CD4-positive, alpha-beta memory T cell (primary cell): Measurements from ENCODE around the gene RSPRY1. TPM values are rescaled to one million over a fixed set of nuclear protein-coding genes. Genes with fewer than 3 reads are reported as not detected.
A peak's percentile ranks its signal among the peaks of the same experiment; 100 is the strongest.
"Not testable (repeated sequence)": the region's sequence is repeated elsewhere in the genome, so short reads cannot be mapped to it uniquely, and the experiment has no call there.

Experiments used
- CTCF ChIA-PET: fragments of 350-600 bp; sonication (Branson Sonifier 250); formaldehyde crosslinking; loops from one replicate; lab custom pipeline; 2021; ENCODE audit warnings: inconsistent platforms; ENCODE audit not compliant: partially characterized antibody; lab: Charles Lee
- POLR2A ChIA-PET: fragments of 350-600 bp; sonication (Branson Sonifier 250); formaldehyde crosslinking; loops from one replicate; lab custom pipeline; 2021; ENCODE audit not compliant: partially characterized antibody; lab: Charles Lee
- DNase-seq, 5 donors: peaks; one replicate each; pipeline versions ENCODE4 v3.0.0 to v3.0.0-alpha.2; 2020 to 2022; ENCODE audit warnings: mixed read lengths in 1 of 5
- H3K27ac ChIP-seq: one replicate; pipeline ENCODE4 v1.7.0; 2013; ENCODE audit warnings: low read depth, low read length
- H3K27me3 ChIP-seq: 2 replicates; pipeline ENCODE4 v1.7.0; 2013; ENCODE audit warnings: mild to moderate bottlenecking, low read length, moderate library complexity; ENCODE audit not compliant: insufficient read depth
- H3K36me3 ChIP-seq: 2 replicates; pipeline ENCODE4 v1.7.0; 2013; ENCODE audit warnings: mild to moderate bottlenecking, low read length, moderate library complexity; ENCODE audit not compliant: insufficient read depth
- H3K4me1 ChIP-seq: 2 replicates; pipeline ENCODE4 v1.7.0; 2013; ENCODE audit warnings: mild to moderate bottlenecking, low read length, moderate library complexity; ENCODE audit not compliant: insufficient read depth
- H3K4me3 ChIP-seq, 2 donors: one replicate each; pipeline ENCODE4 v1.7.0; 2013; ENCODE audit warnings: low read length in 2 of 2, mild to moderate bottlenecking in 1 of 2
- H3K9me3 ChIP-seq, 2 donors: one replicate each; pipeline ENCODE4 v1.7.0; 2013; ENCODE audit warnings: low read length in 2 of 2, control low read depth in 1 of 2; ENCODE audit not compliant: control insufficient read depth in 1 of 2
- H3K27ac Mint-ChIP-seq, 7 donors: one replicate each; pipeline ENCODE4 v1.8.0; 2020 to 2021; ENCODE audit warnings: mixed read lengths in 7 of 7, mild to moderate bottlenecking in 6 of 7, inconsistent platforms in 3 of 7, moderate library complexity in 3 of 7
- H3K27me3 Mint-ChIP-seq, 2 donors: one replicate each; pipeline ENCODE4 v1.8.0; 2020 to 2021; ENCODE audit warnings: mixed read lengths in 2 of 2
- H3K36me3 Mint-ChIP-seq, 2 donors: one replicate each; pipeline ENCODE4 v1.8.0; 2020 to 2021; ENCODE audit warnings: mixed read lengths in 2 of 2, inconsistent platforms in 1 of 2, mild to moderate bottlenecking in 1 of 2
- H3K4me1 Mint-ChIP-seq, 4 donors: one replicate each; pipeline ENCODE4 v1.8.0; 2020 to 2021; ENCODE audit warnings: mixed read lengths in 4 of 4, mild to moderate bottlenecking in 1 of 4
- H3K4me3 Mint-ChIP-seq, 8 donors: one replicate each; pipeline ENCODE4 v1.8.0; 2020 to 2021; ENCODE audit warnings: mixed read lengths in 8 of 8, mild to moderate bottlenecking in 7 of 8, moderate library complexity in 6 of 8, inconsistent platforms in 3 of 8
- H3K9me3 Mint-ChIP-seq, 8 donors: one replicate each; pipeline ENCODE4 v1.8.0; 2020 to 2021; ENCODE audit warnings: mixed read lengths in 8 of 8, mild to moderate bottlenecking in 5 of 8, inconsistent platforms in 3 of 8, moderate library complexity in 1 of 8
- intact Hi-C: fragments of 100-400 bp; cut with micrococcal nuclease; formaldehyde crosslinking; loops from one replicate; pipeline ENCODE4 v1.15.1; 2023
- polyA plus RNA-seq, 2 donors: library from polyadenylated mRNA; unstranded; fragments of 300-500 nt; fragmentation: Illumina TruSeq; gene quantifications; one replicate each; pipeline ENCODE4 v1.2.3, GENCODE V29; 2021
- total RNA-seq, 2 experiments: library from RNA; stranded (reverse); gene quantifications; one replicate each; pipeline ENCODE4 v1.2.3, GENCODE V29; 2021

Gene RSPRY1
- total and polyA plus RNA-seq, 4 experiments from 2014 or later: 28.5 to 38.0 (median 33.4) TPM

DNA sequence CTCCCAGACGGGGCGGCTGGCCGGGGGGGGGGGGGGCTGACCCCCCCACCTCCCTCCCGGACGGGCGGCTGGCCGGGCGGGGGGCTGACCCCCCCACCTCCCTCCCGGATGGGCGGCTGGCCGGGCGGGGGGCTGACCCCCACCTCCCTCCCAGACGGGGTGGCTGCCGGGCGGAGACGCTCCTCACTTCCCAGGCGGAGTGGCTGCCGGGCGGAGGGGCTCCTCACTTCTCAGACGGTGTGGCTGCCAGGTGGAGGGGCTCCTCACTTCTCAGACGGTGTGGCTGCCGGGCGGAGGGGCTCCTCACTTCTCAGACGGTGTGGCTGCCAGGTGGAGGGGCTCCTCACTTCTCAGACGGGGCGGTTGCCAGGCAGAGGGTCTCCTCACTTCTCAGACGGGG, 14.8 kb downstream of the RSPRY1 start:
- H3K4me3 Mint-ChIP-seq, H3K27ac ChIP-seq, H3K4me3 ChIP-seq, DNase-seq, H3K9me3 ChIP-seq, POLR2A ChIA-PET, intact Hi-C loops, H3K27me3 Mint-ChIP-seq, H3K27me3 ChIP-seq, H3K4me1 ChIP-seq, H3K9me3 Mint-ChIP-seq, CTCF ChIA-PET, H3K27ac Mint-ChIP-seq: not testable (repeated sequence)
- peaks cover 12 to 20% (median 15%) of the 10 kb centered on the region in 4 donors for H3K4me1 Mint-ChIP-seq
- peaks cover 10% of the 10 kb centered on the region for H3K36me3 ChIP-seq
- H3K36me3 Mint-ChIP-seq: peaks cover 17 to 22% of the 10 kb centered on the region in 2 donors

DNA sequence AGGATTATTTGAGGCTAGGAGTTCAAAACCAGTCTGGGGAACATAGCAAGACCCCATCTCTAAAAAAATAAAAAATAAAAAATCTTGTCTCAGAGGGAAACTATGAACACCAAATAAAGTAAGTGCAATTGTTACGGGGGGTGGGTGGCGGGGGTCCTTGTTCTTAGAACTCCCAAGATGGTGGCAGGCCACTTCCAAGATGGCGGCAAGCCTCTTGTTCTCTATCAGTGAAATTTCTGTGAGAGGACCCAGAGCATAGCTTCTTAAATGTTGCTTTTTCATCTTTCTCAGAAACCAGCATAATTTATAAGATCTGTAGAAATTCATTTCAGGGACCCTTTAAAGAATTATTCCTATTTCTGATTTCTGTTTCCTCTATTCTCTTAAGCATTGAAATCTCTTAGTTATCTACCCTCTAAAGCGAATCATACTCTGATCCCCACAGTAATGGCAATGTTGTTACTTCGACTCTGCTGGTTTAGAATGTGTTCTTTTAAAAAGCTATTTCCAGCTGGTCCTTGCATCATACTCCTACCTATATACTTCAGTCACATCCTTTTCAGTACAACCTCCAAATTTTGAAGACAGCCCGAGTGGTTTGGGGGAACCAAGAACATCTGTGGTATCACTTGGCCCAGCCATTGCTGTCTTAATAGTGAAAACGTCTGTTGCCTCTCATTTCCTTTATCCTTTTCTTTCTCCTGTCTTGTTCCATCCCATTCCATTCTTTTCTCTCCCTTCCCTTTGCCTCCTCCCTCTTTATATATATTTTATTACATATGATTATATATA, 16.2 kb downstream of the RSPRY1 start:
- H3K4me1 Mint-ChIP-seq: peaks cover 7 to 11% (median 8%) of the 10 kb centered on the region in 4 donors
- H3K4me3 Mint-ChIP-seq: no peak overlapping the region
- H3K4me1 ChIP-seq: no peaks in the 10 kb centered on the region
- H3K27me3 ChIP-seq: no peaks in the 10 kb centered on the region
- no peak overlapping the region for H3K27ac ChIP-seq
- POLR2A ChIA-PET: no interaction called here
- peaks cover 24% of the 10 kb centered on the region in 2 donors for H3K36me3 Mint-ChIP-seq
- no peak overlapping the region for H3K4me3 ChIP-seq
- no peaks in the 10 kb centered on the region for H3K27me3 Mint-ChIP-seq
- H3K36me3 ChIP-seq: peaks cover 10% of the 10 kb centered on the region
- no peak for DNase-seq
- CTCF ChIA-PET: no interaction called here
- no peaks in the 10 kb centered on the region for H3K9me3 Mint-ChIP-seq
- intact Hi-C loops: no loop called here
- no peak overlapping the region for H3K27ac Mint-ChIP-seq
- no peaks in the 10 kb centered on the region for H3K9me3 ChIP-seq

DNA sequence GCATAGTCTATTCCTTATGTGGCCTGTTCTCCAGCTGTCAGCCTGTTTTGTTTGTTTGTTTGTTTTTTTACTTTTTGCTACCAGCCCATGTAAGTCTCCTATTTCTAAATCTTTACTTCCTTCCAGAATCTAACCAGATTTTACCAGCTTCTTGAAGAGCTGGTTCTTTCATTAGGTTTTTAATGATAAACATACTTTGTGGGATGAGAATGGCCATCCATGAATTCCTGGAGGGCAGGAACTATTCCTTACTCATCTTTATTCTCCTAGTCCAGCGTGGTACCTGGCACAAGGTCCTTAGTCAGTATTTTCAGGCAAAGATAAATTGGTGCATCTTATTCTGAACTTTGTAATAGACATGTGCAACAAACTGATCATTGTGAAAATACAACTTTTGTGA, 17.3 kb downstream of the RSPRY1 start:
- Mint-ChIP-seq H3K27me3 (no peaks in the 10 kb centered on the region), H3K36me3 (peaks cover 30 to 31% of the 10 kb centered on the region in 2 donors), H3K27ac (peak overlapping the region in 4 of 7 donors; percentile 5 to 50 (median 26)), H3K4me1 (peaks cover 5 to 10% (median 8%) of the 10 kb centered on the region in 4 donors), H3K4me3 (no peak overlapping the region), H3K9me3 (no peaks in the 10 kb centered on the region)
- DNase-seq: no peak
- H3K4me3 ChIP-seq: no peak overlapping the region
- H3K27ac ChIP-seq: no peak overlapping the region
- CTCF ChIA-PET: no interaction called here
- no peaks in the 10 kb centered on the region for H3K9me3 ChIP-seq
- H3K27me3 ChIP-seq: no peaks in the 10 kb centered on the region
- H3K4me1 ChIP-seq: no peaks in the 10 kb centered on the region
- H3K36me3 ChIP-seq: peaks cover 10% of the 10 kb centered on the region
- intact Hi-C loops: no loop called here
- POLR2A ChIA-PET: no interaction called here

DNA sequence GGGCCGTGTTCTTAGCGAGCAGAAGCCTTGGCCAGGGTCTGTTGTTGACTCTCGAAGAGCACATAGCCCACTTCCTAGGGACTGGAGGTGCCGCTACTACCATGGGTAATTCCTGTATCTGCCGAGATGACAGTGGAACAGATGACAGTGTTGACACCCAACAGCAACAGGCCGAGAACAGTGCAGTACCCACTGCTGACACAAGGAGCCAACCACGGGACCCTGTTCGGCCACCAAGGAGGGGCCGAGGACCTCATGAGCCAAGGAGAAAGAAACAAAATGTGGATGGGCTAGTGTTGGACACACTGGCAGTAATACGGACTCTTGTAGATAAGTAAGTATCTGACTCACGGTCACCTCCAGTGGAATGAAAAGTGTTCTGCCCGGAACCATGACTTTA, 18.5 kb downstream of the RSPRY1 start:
- H3K4me3 ChIP-seq: no peak overlapping the region

DNA sequence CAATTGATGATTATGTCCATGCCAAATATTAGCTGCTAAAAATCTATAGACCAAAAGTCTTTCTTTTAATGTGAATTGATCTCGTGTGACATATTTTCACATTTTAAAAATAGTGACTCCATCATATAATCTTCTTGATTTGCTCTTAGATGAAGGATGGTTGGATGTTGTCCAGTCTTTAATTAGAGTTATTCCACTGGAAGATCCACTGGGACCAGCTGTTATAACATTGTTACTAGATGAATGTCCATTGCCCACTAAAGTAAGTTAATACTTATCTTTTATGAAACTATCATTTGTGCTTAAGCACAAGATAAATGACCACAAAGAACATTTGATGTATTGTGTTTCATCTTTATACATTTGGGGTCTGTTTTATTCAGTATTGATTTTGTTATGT, 22.8 kb downstream of the RSPRY1 start:
- no peaks in the 10 kb centered on the region for H3K27me3 ChIP-seq
- no peak for DNase-seq
- Mint-ChIP-seq H3K36me3 (peaks cover 48 to 62% of the 10 kb centered on the region in 2 donors), H3K4me1 (peaks cover 0 to 1% (median 0%) of the 10 kb centered on the region in 4 donors), H3K27me3 (no peaks in the 10 kb centered on the region), H3K4me3 (no peak overlapping the region), H3K9me3 (peaks cover 0 to 3% (median 0%) of the 10 kb centered on the region in 8 donors), H3K27ac (no peak overlapping the region)
- H3K4me1 ChIP-seq: no peaks in the 10 kb centered on the region
- H3K27ac ChIP-seq: no peak overlapping the region
- H3K36me3 ChIP-seq: peaks cover 23% of the 10 kb centered on the region
- POLR2A ChIA-PET: no interaction called here
- CTCF ChIA-PET: interaction anchor here (0.6 kb wide), 1 partner anchor 318 kb away, joined by 4 read pairs; no protein-coding TSS in a partner anchor
- intact Hi-C loops: no loop called here
- no peaks in the 10 kb centered on the region for H3K9me3 ChIP-seq
- H3K4me3 ChIP-seq: no peak overlapping the region

More for the DNA sequence above, 18.5 kb downstream of the RSPRY1 start:
- H3K36me3 ChIP-seq: peaks cover 10% of the 10 kb centered on the region
- intact Hi-C loops: no loop called here
- no peaks in the 10 kb centered on the region for H3K9me3 Mint-ChIP-seq
- CTCF ChIA-PET: no interaction called here
- no peak overlapping the region for H3K4me3 Mint-ChIP-seq
- POLR2A ChIA-PET: no interaction called here
- peaks cover 34 to 38% of the 10 kb centered on the region in 2 donors for H3K36me3 Mint-ChIP-seq
- H3K9me3 ChIP-seq: no peaks in the 10 kb centered on the region
- DNase-seq: no peak
- no peaks in the 10 kb centered on the region for H3K4me1 ChIP-seq
- no peak overlapping the region for H3K27ac Mint-ChIP-seq
- H3K27me3 Mint-ChIP-seq: no peaks in the 10 kb centered on the region
- peaks cover 0 to 7% (median 5%) of the 10 kb centered on the region in 4 donors for H3K4me1 Mint-ChIP-seq
- no peak overlapping the region for H3K27ac ChIP-seq
- H3K27me3 ChIP-seq: no peaks in the 10 kb centered on the region

DNA sequence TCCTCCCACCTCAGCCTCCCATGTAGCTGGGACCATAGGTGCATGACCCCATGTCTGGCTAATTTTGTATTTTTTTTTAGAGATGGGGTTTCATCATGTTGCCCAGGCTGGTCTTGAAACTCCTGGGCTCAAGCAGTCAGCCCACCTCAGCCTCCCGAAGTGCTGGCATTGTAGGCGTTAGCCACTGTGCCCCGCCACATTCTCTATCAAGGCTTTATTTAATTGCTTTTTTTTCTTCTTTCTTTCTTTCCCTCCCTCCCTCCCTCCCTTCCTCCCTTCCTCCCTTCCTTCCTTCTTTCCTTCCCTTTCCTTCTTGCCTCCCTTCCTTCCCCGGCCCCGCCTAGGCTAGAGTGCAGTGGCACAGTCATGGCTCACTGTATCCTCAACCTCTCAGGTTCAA, 23.7 kb downstream of the RSPRY1 start:
- POLR2A ChIA-PET: no interaction called here
- intact Hi-C loops: no loop called here
- Mint-ChIP-seq H3K36me3 (peaks cover 56 to 68% of the 10 kb centered on the region in 2 donors), H3K4me1 (peaks cover 0 to 1% (median 0%) of the 10 kb centered on the region in 4 donors), H3K27me3 (no peaks in the 10 kb centered on the region), H3K27ac (peak overlapping the region in 1 of 7 donors; percentile 30), H3K9me3 (peaks cover 0 to 7% (median under 1%) of the 10 kb centered on the region in 8 donors), H3K4me3 (no peak overlapping the region)
- Histone ChIP-seq H3K27ac (no peak overlapping the region), H3K27me3 (no peaks in the 10 kb centered on the region), H3K4me1 (no peaks in the 10 kb centered on the region), H3K4me3 (no peak overlapping the region), H3K9me3 (no peaks in the 10 kb centered on the region), H3K36me3 (peaks cover 25% of the 10 kb centered on the region)
- no peak for DNase-seq
- CTCF ChIA-PET: no interaction called here

DNA sequence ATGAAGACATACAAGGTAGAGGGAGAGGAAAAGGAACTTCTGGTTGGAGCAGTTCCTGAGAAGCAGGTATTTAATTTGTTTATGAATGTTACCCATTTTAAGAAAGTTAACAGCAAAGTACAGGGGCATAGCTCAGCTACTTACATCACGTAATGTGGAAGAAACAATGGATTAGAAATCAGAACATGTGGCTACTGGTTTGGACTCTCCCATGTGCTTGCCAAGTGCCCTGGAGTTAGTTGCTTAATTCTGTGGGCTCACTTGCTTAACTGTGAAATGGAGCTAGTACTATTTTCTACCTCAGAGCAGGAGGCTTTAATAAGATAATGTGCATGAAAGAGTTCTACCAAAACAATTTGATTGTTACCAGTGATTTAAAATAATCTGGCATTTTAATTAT, 27.3 kb downstream of the RSPRY1 start:
- intact Hi-C loops: no loop called here
- Histone ChIP-seq H3K4me3 (no peak overlapping the region), H3K36me3 (peaks cover 48% of the 10 kb centered on the region), H3K9me3 (peaks cover 0 to 18% of the 10 kb centered on the region in 2 donors), H3K4me1 (no peaks in the 10 kb centered on the region), H3K27ac (no peak overlapping the region), H3K27me3 (no peaks in the 10 kb centered on the region)
- peaks cover 5 to 35% (median 28%) of the 10 kb centered on the region in 8 donors for H3K9me3 Mint-ChIP-seq
- no peak for DNase-seq
- H3K4me1 Mint-ChIP-seq: no peaks in the 10 kb centered on the region
- ChIA-PET CTCF (no interaction called here), POLR2A (no interaction called here)
- peak overlapping the region in 1 of 7 donors; percentile 51 for H3K27ac Mint-ChIP-seq
- H3K27me3 Mint-ChIP-seq: no peaks in the 10 kb centered on the region
- no peak overlapping the region for H3K4me3 Mint-ChIP-seq
- peaks cover 67 to 73% of the 10 kb centered on the region in 2 donors for H3K36me3 Mint-ChIP-seq
